DMS79 (cell line): ENCODE data around the gene WDFY1.

Experiments
- DNase-seq: peaks from one replicate; lab custom pipeline; 2025; lab: John Stamatoyannopoulos, UW

Gene WDFY1

DNA sequence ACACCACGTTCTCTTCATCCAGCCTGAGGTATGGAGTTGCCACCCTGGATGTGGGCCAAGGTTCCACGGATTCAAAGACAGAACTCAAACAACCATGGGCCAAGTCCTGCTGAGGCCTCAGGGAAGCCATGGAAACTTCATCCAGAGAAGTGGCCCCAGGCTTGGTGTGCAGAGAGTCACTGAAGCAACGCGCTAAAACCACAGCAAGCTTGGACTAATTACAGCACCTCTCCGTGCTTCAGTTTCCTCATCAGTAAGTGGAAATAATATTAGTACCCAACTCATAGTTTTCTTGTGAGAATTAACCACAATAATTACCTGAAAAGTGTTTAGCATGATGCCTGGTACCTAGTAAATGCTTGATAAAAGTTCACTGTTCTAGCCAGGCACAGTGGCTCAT lies 88.6 kb downstream of the WDFY1 start:
- no peak for DNase-seq

DNA sequence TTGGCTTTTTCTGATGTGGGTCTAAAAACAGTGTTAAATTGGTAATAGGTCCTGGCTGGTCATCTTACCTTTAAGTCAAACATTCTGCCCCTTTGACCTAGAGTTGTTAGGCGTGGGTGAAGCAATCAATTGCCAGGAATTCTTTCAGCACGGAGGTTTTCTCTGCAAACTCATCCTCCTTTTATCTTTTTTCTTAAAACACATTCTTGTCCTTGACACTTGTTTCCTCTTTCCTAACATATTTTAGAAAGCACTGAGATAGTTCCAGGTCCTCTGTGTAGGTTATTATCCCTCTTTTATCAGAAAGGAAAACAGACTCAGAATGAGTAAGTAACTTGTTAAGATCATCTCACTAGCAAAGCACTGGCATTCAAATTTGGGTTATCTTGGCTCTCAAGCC lies 89.1 kb downstream of the WDFY1 start:
- DNase-seq: no peak

DNA sequence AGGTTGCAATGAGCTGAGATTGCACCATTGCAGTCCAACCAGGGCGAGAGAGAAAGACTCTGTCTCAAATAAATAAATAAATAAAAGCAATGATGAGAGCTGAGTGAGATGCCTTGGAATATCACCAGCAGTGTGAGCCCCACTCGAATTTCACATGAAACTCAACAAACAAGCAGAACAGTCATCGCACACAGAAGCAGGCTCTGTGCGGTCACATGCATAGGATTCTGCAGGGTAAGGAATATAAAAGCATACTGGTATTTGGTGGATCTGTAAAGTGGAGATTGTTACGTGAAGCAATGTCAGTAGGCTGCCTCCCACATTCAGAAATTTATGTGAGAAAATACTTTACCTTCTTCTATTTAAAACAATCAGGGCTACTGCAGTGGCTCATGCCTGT lies 89.7 kb downstream of the WDFY1 start:
- no peak for DNase-seq

DNA sequence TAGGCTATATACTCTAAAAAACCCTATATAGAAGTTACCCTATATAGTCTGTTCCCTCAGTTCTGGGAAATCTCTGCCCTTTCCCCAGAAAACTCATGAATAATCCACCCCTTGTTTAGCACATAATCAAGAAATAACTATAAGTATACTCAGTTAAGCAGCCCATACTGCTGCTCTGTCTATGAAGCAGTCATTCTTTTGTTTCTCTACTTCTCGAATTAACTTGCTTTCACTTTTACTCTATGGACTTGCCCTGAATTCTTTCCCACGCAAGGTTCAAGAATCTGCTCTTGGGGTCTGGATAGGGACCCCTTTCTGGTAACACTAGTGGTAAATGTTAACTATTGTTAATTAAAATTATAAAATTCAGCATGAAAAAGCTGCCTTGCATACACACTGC lies 90.4 kb downstream of the WDFY1 start:
- no peak for DNase-seq

DNA sequence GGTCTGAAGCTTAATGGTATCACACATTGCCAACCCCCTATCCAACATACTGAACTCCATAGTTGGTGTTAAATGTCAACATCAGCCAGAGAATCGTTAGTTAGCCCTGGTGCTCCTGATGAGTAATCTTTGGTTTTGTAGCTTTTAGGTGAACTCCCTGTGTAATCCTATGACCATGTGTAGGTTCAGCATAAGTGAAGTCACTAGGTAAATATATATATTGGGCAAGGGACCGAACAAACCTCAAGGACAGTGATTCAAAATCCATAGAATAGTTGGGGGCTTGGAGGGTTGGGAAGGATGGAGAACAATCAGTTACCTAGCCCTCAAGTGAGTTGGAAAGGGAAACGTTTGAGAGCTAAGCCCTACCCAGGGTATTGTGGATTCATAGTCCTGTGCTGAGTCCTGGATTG lies 91.7 kb downstream of the WDFY1 start:
- no peak for DNase-seq

DNA sequence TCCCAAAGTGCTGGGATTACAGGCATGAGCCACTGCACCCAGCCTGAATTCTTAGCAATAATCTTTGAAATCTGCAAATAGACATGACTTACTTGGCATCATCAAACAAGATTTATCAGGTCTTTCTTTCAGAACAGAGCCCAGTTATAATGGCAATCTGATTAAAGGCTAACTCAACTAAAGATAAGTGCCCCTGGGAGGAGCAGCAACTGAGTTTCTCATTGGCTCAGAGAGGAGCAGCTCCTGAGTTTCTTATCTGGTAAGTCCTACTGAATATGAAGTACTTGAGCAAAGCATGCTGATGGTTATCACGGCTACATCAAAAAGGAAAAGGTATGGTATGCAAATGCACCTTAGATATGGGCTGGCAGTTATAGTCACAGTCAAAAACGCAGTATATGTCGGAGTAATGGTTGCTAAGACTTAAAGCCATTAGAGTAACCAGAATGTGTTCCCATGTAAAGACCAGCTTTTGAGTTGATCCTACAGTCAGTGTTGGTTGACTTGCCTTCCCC lies 92.8 kb downstream of the WDFY1 start:
- no peak for DNase-seq

DNA sequence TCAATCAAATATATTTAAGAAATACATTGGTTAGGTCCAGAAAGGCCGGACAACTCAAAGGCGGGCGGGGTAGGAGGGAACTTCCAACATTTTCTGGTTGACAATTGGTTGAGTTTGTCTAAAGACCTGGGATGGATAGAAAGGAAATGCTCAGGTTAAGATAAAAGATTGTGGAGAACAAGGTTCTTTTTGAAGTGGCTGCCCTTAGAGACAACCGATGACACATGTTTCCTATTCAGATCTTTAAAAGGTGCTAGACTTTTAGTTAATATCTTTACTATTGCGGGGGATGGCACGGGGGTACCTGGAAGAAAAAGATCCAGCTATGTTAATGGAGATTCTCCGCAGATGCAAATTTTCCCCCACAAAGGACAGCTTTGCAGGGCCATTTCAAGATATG lies 97.7 kb downstream of the WDFY1 start:
- no peak for DNase-seq

DNA sequence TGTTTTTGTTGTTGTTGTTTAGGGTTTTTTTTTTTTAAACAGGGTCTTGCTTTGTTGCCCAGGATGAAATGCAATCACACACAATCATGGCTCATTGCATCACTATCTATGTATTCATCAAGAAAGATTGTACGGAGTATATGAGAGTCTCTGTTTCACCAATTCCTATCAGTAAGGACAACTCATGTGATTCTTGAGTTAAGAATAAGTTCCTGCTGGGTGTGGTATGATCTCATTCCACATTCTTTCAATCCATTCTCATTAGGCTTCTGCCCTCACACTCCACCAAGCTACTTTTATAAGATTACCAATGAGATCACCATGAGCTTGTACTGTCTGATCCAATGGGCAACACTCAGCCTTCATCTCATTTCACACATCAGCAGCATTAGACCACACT lies 98.6 kb downstream of the WDFY1 start:
- DNase-seq: no peak

DNA sequence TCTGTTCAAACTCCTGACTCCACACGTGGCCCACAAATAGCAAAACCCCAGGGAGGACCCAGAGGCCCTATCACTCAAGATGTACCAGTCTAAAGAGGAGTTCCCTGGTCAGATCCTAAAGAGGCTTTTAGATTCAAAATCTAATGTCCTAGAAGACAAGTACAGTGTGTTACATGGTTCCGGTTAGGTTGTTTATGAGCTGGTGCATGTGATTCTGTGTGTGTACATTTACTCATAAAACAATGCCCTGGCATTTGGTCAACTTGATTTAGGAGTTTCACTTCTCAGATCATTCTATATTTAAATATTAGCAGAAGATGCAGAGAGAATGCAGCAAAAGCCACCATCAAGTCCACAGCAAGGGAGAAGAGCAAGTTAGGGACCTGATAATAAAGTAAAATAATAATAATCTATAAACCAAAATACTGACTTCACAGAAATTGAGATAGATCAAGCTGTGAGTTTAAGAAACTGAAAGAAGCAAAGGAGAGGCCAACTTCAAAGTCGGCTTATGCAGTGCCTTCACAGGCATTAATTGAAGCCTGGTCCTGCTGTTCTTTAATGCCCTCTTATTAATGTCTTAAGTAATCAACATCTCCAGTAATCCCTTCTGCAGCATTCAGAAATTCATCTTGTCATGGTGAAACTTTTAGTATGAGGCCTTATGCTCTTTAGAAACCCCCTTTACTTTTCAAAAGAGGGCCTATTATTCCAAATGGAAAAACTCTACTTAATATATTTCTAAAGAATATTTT lies 103.5 kb downstream of the WDFY1 start:
- DNase-seq: no peak

DNA sequence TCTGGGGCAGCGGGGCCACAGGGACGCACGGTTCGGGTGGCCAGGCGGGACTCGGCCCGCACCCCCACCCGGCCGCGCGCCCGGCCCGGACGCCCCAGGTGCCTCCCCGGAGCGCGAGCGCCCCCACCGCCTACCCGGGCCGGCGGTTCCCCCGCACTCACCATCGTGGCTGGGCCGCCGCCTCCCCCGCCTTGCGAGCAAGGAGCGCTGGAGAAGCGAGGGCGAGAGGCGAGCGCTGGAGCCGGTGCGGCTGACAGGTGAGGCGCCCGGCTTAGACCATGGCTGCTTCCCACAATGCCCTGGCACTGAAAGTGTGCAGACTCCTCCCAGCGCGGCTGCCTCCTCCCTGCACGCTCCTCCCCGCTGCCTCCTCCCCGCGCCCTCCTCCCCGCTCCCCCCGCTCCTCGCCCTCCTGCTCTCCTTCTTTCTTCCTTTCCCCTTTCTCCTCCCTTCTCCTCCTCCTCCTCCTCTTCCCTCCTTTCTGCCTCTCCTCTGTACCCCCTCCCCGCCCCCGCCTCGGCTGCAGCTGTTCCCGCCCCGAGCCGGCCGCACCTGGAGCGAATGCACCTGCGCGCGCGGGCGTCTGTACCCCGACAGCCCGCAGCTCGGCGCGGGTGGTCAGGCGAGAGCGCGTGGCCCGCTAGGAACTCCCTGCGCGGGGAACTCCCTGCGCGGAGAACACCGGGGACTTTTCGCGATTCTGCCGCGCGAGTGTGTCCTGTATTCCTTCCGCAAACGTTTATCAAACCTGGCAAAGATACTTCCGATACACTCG lies 107.7 kb downstream of the WDFY1 start, which contains the start of gene AP1S3:
Gene AP1S3, minus strand, starts transcription at position 296 of the 775 bp plus-strand sequence. Its CDS starts 132 bp downstream, at position 164.
- DNase-seq: peak; percentile 61

DNA sequence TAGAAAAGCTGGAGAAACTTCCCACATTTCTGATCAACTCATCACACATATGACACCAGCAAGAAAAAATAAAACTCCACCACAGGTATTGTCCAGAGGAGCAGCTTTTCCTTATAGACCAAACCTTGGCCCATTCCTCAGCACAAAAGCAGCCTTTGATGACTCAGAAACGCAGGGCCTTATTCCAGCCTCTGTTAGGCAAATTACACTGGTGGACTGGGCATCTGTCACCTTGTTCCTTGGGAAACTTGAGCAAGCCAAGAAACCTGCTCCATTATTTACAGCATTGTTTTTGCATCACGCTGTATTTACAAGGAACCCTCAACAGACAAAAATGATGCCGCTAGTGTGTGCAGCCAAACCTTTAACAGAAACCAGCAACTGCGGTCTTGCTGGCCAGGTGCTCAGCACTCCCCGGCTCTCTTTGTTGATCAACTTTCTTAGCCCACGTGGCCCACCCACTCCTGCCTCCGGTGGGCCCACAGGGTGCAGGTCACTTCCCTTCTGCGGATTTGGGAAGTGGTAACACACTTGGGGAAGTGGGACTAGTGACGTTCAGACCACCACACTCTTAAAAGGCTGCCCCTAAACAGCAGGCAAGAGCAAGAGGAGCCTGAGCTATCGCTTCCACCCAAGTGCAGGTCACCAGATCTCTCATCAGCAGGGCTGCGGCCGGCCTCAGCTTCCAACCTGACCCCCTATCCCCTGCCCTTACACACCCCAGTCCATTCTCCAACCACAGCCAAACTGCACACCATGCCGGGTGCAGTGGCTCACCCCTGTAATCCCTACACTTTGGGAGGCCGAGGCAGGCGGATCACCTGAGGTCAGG lies 109.2 kb downstream of the WDFY1 start:
- DNase-seq: no peak

DNA sequence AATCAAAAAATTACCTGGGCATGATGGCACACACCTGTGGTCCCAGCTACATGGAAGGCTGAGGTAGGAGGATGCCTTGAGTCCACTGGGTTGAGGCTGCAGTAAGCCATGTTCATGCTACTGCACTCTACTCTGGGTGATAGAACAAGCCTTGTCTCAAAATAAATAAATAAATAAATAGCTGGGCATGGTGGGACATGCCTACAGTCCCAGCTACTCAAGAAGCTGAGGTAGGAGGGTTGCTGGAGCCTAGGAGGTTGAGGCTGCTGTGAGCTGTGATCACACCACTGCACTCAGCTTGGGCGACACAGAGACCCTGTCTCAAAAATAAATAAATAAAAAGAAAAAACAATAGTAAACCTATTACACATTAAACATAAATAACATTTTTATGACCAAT lies 110.7 kb downstream of the WDFY1 start:
- DNase-seq: no peak

DNA sequence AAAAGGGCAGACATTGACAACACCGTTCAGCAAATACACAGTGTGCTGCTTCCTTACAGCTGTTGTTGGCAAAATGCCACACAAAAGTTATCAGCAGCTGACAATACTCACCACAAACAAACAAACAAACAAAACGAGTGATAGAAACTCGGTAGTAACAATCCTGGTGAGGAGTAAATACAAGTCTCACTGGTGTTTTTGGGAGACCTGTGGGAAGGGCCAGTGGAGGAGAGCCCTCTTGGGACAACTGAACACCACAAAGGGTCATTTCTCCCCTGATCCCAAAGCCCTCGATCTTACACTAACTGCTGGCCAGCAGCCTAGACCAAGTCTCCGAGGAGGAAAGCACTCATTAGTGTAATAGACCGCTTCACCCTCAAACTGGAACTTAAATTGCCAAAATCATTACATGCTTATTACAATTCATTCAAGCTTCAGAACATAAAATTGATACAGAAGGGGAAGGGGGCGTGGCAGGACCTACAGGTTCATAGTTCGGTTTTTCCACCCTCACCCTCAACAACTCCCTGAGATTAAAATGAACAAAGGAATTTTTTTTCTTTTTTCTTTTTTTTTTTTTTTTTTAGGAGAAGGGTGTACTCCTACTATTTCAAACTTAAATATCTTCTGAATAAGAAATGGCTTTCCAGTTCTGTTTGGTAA lies 112.8 kb downstream of the WDFY1 start:
- DNase-seq: peak; percentile 55

DNA sequence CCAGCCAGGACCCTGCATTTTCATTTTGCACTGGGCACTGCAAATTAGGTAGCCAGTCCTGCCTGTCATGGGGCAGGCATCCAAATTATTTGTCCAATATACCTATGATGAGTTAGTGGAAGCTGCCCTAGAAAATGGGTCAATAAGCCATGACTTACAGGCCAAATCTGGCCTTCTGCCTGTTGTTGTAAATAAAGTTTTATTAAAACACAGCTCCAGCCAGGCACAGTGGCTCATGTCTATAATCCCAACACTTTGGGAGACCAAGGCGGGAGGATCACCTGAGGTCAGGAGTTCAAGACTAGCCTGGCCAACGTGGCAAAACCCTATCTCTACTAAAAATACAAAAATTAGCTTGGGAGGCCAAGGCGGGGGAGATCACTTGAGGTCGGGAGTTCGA lies 116.0 kb downstream of the WDFY1 start:
- DNase-seq: no peak

DNA sequence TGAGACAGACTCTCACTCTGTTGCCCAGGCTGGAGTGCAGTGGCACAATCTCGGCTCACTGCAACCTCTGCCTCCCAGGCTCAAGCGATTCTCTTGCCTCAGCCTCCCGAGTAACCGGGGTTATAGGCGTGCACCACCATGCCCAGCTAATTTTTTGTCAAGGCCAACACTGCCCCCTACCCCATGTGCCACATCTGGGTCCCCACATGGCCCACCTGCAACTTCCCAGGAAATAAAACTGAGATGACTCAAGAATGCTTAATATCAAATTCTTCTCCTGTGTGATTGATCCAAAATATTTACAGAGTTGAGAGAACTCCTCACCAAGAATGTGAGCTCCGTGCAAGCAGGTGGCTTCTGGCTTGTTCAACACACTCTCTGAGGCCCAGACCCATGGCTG lies 116.8 kb downstream of the WDFY1 start:
- no peak for DNase-seq

DNA sequence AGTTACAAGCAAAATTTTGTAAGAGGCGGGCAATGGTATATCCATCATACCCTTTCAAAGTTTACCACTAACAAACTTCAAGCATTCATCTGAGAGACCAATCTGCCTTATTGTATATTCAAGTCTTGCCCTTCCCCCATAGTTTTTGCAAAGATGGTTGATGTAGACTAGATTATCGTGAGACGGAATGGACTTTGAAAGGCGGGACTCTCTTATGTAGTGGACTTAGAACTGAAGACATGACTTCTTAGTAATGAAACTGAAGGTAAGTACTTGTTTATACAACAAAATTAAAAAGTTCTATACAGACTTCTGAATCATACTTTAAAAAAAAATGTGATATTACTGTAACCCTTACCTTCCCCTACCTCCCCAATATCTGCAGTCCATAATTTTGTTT lies 118.1 kb downstream of the WDFY1 start:
- DNase-seq: no peak
